ENCODE results near the gene SPDYE3.
"Not testable (repeated sequence)": the region's sequence is repeated elsewhere in the genome, so short reads cannot be mapped to it uniquely, and the experiment has no call there.

DNA sequence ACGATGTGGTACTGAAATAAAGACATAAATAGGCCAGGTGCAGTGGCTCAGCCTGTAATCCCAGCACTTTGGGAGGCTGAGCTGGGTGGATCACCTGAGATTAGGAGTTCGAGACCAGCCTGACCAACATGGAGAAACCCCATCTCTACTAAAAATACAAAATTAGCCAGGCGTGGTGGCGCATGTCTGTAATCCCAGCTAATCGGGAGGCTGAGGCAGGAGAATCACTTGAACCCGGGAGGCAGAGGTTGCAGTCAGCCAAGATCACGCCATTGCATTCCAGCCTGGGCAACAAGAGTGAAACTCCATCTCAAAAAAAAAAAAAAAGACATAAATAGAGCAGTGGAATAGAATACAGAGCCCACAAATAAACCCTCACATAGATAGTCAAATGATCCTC, 56.3 kb downstream of the SPDYE3 start:
- TF ChIP-seq, protein P1, sequence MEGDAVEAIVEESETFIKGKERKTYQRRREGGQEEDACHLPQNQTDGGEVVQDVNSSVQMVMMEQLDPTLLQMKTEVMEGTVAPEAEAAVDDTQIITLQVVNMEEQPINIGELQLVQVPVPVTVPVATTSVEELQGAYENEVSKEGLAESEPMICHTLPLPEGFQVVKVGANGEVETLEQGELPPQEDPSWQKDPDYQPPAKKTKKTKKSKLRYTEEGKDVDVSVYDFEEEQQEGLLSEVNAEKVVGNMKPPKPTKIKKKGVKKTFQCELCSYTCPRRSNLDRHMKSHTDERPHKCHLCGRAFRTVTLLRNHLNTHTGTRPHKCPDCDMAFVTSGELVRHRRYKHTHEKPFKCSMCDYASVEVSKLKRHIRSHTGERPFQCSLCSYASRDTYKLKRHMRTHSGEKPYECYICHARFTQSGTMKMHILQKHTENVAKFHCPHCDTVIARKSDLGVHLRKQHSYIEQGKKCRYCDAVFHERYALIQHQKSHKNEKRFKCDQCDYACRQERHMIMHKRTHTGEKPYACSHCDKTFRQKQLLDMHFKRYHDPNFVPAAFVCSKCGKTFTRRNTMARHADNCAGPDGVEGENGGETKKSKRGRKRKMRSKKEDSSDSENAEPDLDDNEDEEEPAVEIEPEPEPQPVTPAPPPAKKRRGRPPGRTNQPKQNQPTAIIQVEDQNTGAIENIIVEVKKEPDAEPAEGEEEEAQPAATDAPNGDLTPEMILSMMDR (IDR thresholded peaks at IDR 0.05; ENCODE audit: low read depth, low read length): not testable (repeated sequence)
- not testable (repeated sequence) for TF ChIP-seq EZH2phosphoT487 (IDR thresholded peaks at IDR 0.05; ENCODE audit: low read depth)

Data from OCI-LY3 (cell line).